GM15510 (cell line): ENCODE data around the gene BRWD1.

Experiments used
- POLR2A ChIP-seq: IDR thresholded peaks from 3 replicates; pipeline ENCODE4 v1.6.1; 2011; ENCODE audit warnings: borderline replicate concordance; ENCODE audit not compliant: insufficient read length; ENCODE audit errors: extremely low read depth

BRWD1 gene

GRCh38 chr21:39152271-39152670, 161.2 kb downstream of the BRWD1 start:
- no peak for TF ChIP-seq POLR2A

- no peak for TF ChIP-seq POLR2A
Observed at GRCh38 chr21:39150877-39151276, 162.6 kb downstream of the BRWD1 start.

GRCh38 chr21:39150316-39150715, 163.1 kb downstream of the BRWD1 start:
- TF ChIP-seq POLR2A: no peak

GRCh38 chr21:39149882-39150281, 163.6 kb downstream of the BRWD1 start:
- TF ChIP-seq POLR2A: no peak

- TF ChIP-seq POLR2A: no peak
Observed at GRCh38 chr21:39148975-39149374, 164.5 kb downstream of the BRWD1 start.

- no peak for TF ChIP-seq POLR2A
Observed at GRCh38 chr21:39144191-39144590, 169.2 kb downstream of the BRWD1 start.

GRCh38 chr21:39142972-39143371, 170.5 kb downstream of the BRWD1 start:
- TF ChIP-seq POLR2A: no peak

GRCh38 chr21:39141502-39141901, 171.9 kb downstream of the BRWD1 start:
- TF ChIP-seq POLR2A: no peak

GRCh38 chr21:39137248-39138178, 175.9 kb downstream of the BRWD1 start:
- TF ChIP-seq POLR2A: no peak

GRCh38 chr21:39136711-39137110, 176.7 kb downstream of the BRWD1 start:
- TF ChIP-seq POLR2A: no peak

GRCh38 chr21:39134288-39134810, 179.1 kb downstream of the BRWD1 start:
- no peak for TF ChIP-seq POLR2A
